Bone marrow (tissue), 2 donors: ENCODE results near the gene ENTPD6.

Source experiments
- DNase-seq, 2 donors: peaks; one replicate each; lab custom pipeline; 2025; lab: John Stamatoyannopoulos, UW

The ENTPD6 gene

DNA sequence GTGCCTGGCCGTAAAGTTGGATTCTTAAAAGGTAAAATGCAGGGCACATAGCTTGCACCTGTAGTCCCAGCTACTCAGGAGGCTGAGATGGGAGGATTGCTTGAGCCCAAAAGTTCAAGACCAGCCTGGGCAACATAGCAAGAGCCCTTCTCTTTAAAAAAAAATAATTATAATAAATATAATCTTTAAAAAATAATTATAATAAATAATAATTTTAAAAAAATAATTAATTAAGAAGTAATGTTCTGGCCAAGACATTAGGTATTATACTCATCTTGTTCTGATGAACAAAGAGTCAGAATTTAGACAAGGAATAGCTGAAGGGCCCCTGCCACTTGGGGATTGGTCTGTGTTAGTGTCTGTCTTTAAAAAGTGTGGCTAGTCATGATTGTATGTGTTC, 13.9 kb downstream of the ENTPD6 start:
- no peak for DNase-seq

DNA sequence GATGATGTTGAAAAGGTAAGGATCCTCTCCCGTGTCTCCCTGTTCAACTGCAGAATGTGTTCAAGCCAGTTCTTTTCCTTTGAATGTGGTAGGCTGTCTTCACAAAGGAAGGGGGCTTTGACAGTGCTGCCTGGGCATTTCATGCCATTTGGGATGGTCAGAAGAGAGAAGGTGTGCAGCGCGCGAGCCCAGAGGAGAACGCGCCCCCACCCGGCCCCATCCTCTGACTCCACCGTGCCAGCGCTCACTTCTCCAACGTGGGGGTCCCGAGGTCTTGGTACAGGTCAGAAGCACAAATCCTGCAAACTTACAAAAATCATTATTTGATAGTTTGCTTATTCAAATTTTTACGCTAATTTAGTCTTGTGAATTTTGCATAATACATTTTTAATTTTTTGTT, 14.4 kb downstream of the ENTPD6 start:
- DNase-seq: no peak

DNA sequence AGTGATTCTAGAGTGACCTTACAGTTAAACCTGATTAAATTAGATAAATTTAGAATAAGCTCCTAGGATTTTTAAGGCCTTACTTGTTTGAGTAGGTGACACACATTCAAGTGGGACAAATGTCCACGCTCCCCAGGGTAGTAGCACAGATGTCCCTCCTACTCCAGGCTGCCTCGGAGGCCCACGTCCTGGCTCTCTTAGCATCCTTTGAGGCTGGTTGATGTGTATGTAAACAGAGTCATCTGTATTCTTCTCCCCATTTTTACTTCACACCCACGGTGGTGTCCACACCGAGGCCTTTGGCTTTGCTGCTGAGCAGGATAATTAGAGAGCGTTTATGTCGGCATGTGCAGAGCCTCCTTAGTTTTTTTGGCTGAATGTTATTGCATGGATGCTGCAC, 15.8 kb downstream of the ENTPD6 start:
- DNase-seq: no peak

GRCh38 chr20:25212242-25212641, 16.7 kb downstream of the ENTPD6 start:
- DNase-seq: no peak

- no peak for DNase-seq
Measured at GRCh38 chr20:25213566-25214425, 18.3 kb downstream of the ENTPD6 start.

GRCh38 chr20:25214426-25214790, 18.9 kb downstream of the ENTPD6 start:
- no peak for DNase-seq

- DNase-seq: no peak
Measured at GRCh38 chr20:25214819-25215218, 19.3 kb downstream of the ENTPD6 start.

GRCh38 chr20:25215521-25215920, 20.0 kb downstream of the ENTPD6 start:
- no peak for DNase-seq

GRCh38 chr20:25216199-25216945, 20.9 kb downstream of the ENTPD6 start:
- no peak for DNase-seq

- DNase-seq: no peak
Measured at GRCh38 chr20:25217161-25218108, 21.9 kb downstream of the ENTPD6 start.

- DNase-seq: no peak
Measured at GRCh38 chr20:25218109-25218486, 22.6 kb downstream of the ENTPD6 start.

DNA sequence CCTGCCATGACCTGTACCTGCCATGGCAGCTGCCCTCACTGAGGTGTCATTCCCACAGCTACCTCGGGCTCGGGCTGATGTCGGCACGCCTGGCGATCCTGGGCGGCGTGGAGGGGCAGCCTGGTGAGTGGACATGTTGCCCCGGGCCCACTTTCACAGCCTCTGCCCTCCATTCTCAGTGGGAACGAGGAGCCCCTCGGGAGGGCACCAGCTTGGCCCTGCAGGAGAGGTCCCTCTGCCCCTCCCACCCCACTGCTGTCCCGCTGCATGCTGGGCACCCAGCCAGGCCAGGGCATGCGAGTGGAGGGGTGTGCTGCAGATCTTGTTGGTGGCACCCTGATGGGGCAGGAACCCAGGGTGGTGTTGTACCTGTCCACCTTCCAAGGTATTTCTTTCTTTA, 23.0 kb downstream of the ENTPD6 start:
- DNase-seq: no peak

DNA sequence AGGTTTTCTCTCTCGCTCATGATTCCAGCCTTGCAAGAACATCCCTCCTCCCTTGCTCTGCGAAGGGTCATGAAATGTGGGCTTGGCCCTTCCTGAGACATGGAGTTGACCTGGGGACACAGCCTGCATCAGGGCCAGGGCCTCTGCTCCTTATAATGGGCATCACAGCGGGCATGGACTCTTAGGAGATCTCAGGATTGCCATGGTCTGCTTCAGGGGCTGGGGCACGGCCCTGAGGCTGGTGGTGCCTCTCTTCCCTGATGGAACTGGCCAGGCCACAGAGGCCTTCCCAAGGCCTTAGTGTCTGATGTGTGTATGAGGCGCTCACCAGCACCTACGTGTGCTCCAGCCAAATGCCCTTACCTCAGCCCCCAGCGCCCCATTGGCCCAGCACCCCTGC, 23.9 kb downstream of the ENTPD6 start:
- no peak for DNase-seq

GRCh38 chr20:25220021-25220730, 24.7 kb downstream of the ENTPD6 start:
- DNase-seq: peak in 1 of 2 donors; percentile 7

DNA sequence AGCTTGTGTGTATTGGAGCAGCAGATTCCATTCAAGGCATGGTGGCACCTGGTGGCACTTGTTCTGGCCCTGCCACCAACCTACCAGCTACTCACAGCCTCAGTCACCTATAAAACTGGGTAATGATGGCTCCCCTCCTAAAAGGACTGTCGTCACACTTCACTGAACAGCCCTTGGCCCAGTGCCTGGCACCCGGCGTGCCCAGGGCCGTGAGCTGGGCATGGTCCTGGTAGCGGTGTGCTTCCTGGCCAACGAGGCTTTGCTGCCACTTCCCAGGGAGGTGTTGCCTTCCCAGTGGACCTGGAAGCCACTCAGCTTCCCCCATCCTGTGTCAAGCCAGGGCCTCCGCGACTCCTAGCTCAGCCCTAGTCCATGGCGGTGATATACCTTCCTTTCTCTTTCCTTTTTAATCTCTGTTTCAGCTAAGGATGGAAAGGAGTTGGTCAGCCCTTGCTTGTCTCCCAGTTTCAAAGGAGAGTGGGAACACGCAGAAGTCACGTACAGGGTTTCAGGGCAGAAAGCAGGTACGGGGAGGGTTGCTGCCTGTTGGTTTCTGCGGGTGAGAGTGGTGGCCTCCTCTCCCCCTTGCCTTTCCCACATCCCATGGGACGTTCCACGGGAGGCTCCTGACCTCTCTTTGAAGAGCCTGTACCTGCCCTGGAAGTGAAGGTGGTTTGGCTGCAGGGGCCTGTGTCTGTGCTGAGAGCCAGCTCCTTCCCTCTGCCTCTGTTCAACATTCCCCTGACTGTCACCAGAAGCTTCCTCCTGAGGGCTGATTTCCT, 25.5 kb downstream of the ENTPD6 start:
- no peak for DNase-seq

GRCh38 chr20:25221592-25222460, 26.3 kb downstream of the ENTPD6 start:
- DNase-seq: no peak

- DNase-seq: no peak
Measured at GRCh38 chr20:25222461-25223178, 27.1 kb downstream of the ENTPD6 start.

GRCh38 chr20:25223179-25223661, 27.7 kb downstream of the ENTPD6 start:
- no peak for DNase-seq
